GM19023 (cell line): ENCODE data around the gene ADAMTS2.
"Not testable (repeated sequence)": the region's sequence is repeated elsewhere in the genome, so short reads cannot be mapped to it uniquely, and the experiment has no call there.

Experiments
- ATAC-seq: cut with Tn5 transposase; IDR thresholded peaks from one replicate; pipeline ENCODE4 v1.9.1; 2021; ENCODE audit warnings: mild to moderate bottlenecking, moderate library complexity; ENCODE audit not compliant: unreplicated experiment

ADAMTS2 gene

GRCh38 chr5:179327021-179327735, 18.1 kb downstream of the ADAMTS2 start:
- no peak for ATAC-seq

GRCh38 chr5:179326122-179326927, 18.9 kb downstream of the ADAMTS2 start:
- no peak for ATAC-seq

- no peak for ATAC-seq
Measured at GRCh38 chr5:179325296-179326031, 19.8 kb downstream of the ADAMTS2 start.

- no peak for ATAC-seq
Measured at GRCh38 chr5:179324760-179325295, 20.4 kb downstream of the ADAMTS2 start.

GRCh38 chr5:179324316-179324715, 20.9 kb downstream of the ADAMTS2 start:
- ATAC-seq = not testable (repeated sequence)

- ATAC-seq = no peak
Measured at GRCh38 chr5:179323026-179323870, 22.0 kb downstream of the ADAMTS2 start.

GRCh38 chr5:179322071-179323025, 22.9 kb downstream of the ADAMTS2 start:
- ATAC-seq = no peak

GRCh38 chr5:179321206-179321987, 23.9 kb downstream of the ADAMTS2 start:
- ATAC-seq = no peak

GRCh38 chr5:179319741-179320281, 25.4 kb downstream of the ADAMTS2 start:
- ATAC-seq = no peak

GRCh38 chr5:179319123-179319522, 26.1 kb downstream of the ADAMTS2 start:
- ATAC-seq = no peak

GRCh38 chr5:179318221-179318955, 26.9 kb downstream of the ADAMTS2 start:
- ATAC-seq = no peak

GRCh38 chr5:179317411-179318220, 27.6 kb downstream of the ADAMTS2 start:
- no peak for ATAC-seq

- no peak for ATAC-seq
Measured at GRCh38 chr5:179316982-179317381, 28.3 kb downstream of the ADAMTS2 start.

- no peak for ATAC-seq
Measured at GRCh38 chr5:179316111-179316551, 29.1 kb downstream of the ADAMTS2 start.

GRCh38 chr5:179315356-179315890, 29.8 kb downstream of the ADAMTS2 start:
- no peak for ATAC-seq

- ATAC-seq = no peak
Measured at GRCh38 chr5:179314606-179315355, 30.5 kb downstream of the ADAMTS2 start.
